HG02759 (cell line): ENCODE measurements around the gene NLRP5.
A peak's percentile ranks its signal among the peaks of the same experiment; 100 is the strongest.

Source experiments
- ATAC-seq: cut with Tn5 transposase; IDR thresholded peaks from one replicate; pipeline ENCODE4 v1.9.1; 2021; ENCODE audit warnings: mild to moderate bottlenecking, moderate library complexity; ENCODE audit not compliant: unreplicated experiment

Gene NLRP5

DNA sequence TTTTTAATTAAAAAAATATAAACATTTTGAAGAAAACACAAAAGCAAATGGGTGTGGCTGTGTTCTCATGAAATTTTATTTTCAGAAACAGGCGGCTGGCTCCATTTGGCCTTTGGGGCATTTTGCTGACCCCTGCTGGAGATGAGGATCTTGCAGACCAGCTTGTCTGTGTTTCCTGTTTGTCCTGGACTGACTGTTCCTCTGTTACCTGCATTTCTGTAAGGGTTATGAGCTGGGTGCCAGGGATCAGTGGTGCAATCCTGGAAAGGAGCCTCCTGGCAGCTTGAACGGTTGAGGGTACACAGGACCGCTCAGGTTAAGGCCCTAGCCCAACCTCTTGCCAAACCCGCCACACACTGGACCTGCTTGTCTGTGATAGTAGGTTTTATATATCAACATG is 84.6 kb downstream of the NLRP5 start:
- ATAC-seq: no peak

GRCh38 chr19:56076498-56076897 is 89.9 kb downstream of the NLRP5 start:
- ATAC-seq: no peak

DNA sequence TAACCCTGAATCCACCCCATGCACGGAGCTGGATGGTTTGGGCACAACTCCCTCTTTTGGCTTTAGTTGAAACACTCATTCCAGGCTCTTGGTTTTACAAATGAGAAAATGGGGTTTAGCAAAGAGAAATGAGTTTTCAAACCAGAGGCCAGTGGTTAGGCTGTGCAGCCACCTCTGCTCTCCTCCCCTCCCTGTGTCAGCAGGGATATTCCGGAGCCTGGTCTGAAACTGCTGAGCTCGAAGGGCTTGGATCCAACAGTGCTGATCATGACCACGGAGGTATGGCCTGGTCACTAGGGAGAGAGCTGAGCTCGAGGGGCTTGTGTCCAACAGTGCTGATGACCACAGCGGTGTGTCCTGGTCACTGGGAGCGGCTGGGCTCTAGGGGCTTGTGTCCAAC is 93.0 kb downstream of the NLRP5 start:
- ATAC-seq: no peak

- ATAC-seq: peak; percentile 77
Measured at GRCh38 chr19:56080669-56081401, 94.3 kb downstream of the NLRP5 start.

DNA sequence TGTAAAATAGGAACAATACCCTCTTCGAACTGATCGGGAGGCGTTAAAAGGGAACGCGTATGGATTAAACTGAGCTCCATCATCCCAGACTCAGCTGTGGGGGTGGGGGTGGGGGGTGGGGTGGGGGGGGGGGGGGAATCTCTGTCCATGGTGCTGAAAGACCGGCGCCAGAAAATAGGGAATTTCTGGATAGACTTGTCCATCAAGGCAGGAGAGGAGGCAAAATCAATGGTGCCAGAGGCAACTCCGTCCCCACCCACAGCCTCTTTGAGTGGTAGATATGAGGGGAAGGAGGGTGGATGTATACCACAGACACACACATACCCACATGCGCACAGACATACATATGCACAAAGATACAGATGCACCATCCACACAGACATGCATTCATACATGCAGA is 97.1 kb downstream of the NLRP5 start:
- ATAC-seq: no peak

DNA sequence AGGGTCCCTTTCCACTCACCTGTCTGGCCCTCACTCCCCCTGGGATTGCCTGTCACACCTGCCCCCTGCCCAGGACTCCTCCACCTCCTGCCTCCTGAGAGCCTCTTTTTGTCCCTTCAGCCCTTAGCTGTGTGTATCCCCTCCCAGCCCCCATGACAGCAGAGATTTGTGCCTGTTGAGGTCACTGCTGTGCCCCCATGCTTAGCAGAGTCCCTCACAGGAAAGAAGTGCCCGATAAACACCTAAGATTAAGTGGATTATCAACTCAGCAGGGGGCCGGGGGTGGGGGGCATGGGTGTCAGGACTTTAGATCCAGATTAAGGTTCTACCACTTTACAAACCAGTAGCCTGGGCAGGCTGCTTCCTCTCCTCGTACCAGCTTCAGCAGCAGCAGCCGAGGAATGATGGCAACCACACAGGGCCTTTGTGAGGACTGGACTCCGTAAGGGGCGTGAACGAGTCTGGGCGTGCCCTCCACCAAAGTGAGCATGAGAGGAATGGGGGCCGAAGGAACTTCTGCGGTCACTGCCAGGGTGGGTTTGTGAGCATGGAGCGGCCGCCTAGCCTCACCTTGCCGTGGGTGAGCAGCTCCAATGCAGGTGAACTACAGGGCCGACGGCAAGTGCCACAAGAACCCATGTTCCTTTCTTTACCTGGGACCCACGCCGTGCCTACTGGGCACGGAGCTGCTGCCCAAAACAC is 98.4 kb downstream of the NLRP5 start:
- no peak for ATAC-seq

- ATAC-seq: no peak
Measured at GRCh38 chr19:56085571-56086275, 99.1 kb downstream of the NLRP5 start.

DNA sequence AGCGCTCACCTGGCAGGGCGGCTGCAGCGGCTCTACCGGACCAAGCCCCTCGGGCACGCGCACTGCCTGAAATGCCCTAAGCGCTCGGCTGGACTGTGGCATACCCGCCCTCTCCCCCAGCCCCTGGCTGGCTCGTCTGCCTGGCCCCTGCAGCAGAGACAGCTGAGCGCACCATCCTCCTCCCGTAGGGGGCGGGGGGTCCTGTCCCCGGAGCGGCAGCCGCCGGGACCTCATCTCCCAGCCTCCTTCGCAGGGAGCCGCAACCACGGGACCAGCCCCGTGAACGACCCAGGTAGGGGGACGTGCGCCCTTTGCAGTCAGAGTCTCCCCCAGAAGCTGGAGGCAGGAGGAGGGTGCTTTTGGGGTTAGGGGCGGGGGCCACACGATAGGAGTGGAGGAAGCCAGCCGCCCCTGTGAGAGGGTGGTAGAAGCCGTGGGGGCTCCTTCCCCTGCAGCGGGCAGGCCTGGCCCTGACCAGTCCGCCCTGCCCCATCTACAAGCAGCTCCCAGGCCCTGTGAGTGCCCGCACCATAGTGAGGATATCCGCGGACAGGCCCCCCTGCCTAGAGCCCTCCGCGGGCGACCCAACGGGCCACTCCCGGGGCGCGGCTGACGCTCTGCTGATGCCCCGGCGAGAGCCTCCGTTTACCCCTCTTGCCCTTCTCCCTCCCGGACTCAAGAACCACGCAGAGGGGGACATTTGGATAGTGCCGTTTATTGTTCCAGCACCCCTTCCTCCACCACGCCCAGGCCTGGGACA is 100.3 kb downstream of the NLRP5 start:
- no peak for ATAC-seq

GRCh38 chr19:56087647-56088496 is 101.3 kb downstream of the NLRP5 start:
- no peak for ATAC-seq

DNA sequence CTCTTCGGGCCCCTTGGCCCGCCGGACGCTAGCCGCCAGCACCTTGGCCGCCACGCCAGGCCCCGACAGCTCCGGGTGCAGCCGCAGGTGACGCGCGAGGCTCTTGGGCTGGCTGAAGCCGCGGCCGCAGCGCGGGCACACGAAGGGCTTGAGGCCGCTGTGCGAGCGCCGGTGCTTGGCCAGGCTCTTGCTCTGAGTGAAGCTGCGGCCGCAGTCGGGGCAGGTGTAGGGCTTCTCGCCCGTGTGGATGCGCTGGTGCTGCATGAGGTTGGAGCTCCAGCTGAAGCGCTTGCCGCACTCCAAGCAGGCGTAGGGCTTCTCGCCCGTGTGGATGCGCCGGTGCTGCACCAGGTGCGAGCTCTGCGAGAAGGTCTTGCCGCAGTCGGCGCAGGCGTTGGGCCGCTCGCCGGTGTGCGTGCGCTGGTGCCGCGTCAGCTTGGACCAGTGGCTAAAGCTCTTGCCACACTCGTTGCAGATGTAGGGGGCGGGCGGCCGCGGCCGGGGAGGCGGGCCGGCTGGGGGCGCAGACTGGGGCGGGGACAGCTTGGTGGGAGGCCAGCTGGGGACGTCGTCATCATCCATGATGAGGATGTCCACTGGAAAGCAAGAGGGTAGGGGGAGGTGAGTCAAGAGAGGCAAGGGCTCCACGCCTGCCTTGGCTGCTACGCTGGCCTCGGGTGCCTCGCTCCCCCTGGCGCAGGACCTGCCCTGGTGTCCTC is 102.1 kb downstream of the NLRP5 start:
- ATAC-seq: no peak

DNA sequence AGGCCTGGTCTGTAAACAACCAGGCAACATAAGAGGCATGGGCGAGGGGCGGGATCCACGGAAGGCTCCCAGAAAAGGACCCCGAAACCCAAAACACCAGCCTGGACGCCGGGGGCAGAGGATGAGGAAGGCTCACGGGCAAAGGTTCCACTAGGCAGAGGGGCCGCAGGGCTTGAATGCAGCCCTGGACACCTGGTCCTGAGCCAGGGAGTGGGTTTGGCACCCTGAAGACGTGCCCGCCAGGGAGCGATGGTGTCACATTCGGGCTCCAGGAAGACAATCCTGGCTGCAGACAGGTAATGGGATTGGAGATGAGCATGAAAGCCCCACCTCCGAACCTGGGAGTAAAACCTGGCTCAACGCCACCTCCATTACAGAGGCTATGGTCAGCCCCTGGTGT is 102.8 kb downstream of the NLRP5 start:
- no peak for ATAC-seq

GRCh38 chr19:56091066-56091490 is 104.5 kb downstream of the NLRP5 start:
- no peak for ATAC-seq

GRCh38 chr19:56091751-56092546 is 105.4 kb downstream of the NLRP5 start:
- ATAC-seq: no peak

GRCh38 chr19:56092685-56093631 is 106.4 kb downstream of the NLRP5 start:
- no peak for ATAC-seq

GRCh38 chr19:56094449-56094848 is 107.9 kb downstream of the NLRP5 start:
- no peak for ATAC-seq

DNA sequence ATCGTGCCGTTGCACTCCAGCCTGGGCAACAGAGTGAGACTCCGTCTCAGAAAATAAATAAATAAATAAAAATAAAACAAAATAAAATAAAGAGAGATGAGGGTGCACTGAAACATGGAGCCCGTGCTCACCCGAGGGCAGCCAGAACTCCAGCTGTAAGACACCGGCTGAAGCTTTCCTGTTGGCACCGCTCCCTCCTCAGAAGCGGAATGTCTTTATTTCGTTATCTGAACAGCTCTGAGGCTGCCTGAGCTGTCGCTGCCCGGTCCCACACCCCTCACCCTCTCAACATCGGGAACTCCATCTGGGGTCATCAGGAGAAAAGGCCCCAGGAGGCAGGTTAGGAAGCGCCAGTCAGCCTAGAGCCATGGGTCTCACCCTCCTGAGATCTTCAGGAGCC is 110.1 kb downstream of the NLRP5 start:
- no peak for ATAC-seq

GRCh38 chr19:56097306-56097705 is 110.7 kb downstream of the NLRP5 start:
- no peak for ATAC-seq

DNA sequence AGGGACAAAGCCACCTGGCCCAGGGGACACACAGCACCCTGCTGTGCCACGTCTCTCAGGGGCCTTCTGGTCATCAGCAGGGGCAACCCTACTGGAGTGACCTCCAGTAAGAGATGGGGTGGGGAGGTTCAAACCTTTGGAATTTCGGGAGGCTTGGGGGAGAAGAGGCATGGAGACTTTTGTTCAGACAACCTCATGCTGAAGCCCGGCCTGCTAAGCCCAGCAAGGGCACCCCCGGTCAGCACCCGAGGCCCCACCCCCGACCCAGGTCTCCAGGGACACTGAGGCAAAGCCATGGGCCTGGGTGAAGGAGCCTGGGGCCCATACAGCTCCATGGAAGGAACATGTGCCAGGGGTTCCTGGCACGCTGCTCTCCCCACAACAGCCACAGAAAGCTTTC is 111.2 kb downstream of the NLRP5 start:
- no peak for ATAC-seq
